Nephron progenitor cell (in vitro differentiated cells): Measurements from ENCODE around the gene LIX1L.

Source experiments
- DNase-seq: peaks from one replicate; pipeline ENCODE4 v3.0.0; 2021
- H3K27ac Mint-ChIP-seq: 2 replicates; pipeline ENCODE4 v1.8.0; 2021; ENCODE audit warnings: mild to moderate bottlenecking, moderate library complexity, mixed read lengths
- H3K27me3 Mint-ChIP-seq: 2 replicates; pipeline ENCODE4 v1.8.0; 2021; ENCODE audit warnings: mild to moderate bottlenecking, low read depth, mixed read lengths; ENCODE audit not compliant: poor library complexity
- H3K36me3 Mint-ChIP-seq: 2 replicates; pipeline ENCODE4 v1.8.0; 2021; ENCODE audit warnings: low read depth, mixed read lengths
- H3K4me1 Mint-ChIP-seq: 2 replicates; pipeline ENCODE4 v1.8.0; 2021; ENCODE audit warnings: mixed read lengths
- H3K4me3 Mint-ChIP-seq: 2 replicates; pipeline ENCODE4 v1.8.0; 2021; ENCODE audit warnings: mild to moderate bottlenecking, moderate library complexity, mixed read lengths
- H3K9me3 Mint-ChIP-seq: 2 replicates; pipeline ENCODE4 v1.8.0; 2021; ENCODE audit warnings: mild to moderate bottlenecking, moderate library complexity, mixed read lengths
- CTCF ChIP-seq: fragments of 200-600 bp; sonication (generic); IDR thresholded peaks from 2 replicates; pipeline ENCODE4 v1.5.0; 2021; ENCODE audit warnings: antibody characterized with exemption

Gene LIX1L

GRCh38 chr1:145898756-145899155, 59.1 kb downstream of the LIX1L start:
- TF ChIP-seq CTCF: no peak
- Mint-ChIP-seq H3K4me1 (peaks cover 32% of the 10 kb centered on the region), H3K36me3 (no peaks in the 10 kb centered on the region), H3K4me3 (no peak overlapping the region), H3K27ac (no peak overlapping the region), H3K9me3 (no peaks in the 10 kb centered on the region), H3K27me3 (peaks cover 21% of the 10 kb centered on the region)
- no peak for DNase-seq

DNA sequence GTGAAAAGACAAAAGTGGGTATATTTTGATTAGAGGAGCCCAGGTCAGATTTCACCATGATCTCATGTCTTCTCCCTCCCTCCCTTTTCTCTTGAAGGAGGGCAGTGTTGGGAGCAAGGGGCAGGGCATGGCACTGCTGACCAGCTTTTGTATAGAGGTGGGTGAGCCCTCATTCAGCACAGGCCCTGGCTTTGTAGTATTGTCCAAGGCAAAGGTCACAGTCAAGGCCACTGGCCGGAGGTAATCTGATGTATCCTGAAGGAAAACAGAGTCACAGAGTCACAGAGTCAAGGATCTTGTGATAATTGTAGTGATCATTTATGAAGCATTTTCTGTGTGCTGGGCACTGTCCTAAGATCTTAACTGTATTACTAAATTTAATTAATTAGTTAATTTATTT, 59.8 kb downstream of the LIX1L start:
- peaks cover 21% of the 10 kb centered on the region for H3K27me3 Mint-ChIP-seq

DNA sequence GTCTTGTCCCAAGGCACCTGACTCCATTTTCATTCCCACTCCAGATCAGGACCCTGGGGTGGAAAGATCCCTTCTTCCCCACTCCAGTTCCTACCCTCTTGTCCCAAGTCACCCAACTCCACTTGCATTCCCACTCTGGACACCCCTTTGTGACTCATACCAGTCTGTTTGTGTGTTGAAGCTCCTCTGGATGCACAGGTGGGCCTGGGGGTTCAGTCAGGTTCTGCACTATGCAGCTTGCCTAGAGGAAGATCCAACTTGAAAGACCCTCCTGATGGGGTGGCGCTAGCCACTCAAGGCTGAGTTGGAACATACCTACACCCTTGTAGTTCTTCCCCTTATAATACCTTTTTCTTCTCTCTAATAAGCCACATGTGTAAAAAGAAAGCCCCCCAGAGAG, 62.3 kb downstream of the LIX1L start:
- no peaks in the 10 kb centered on the region for H3K9me3 Mint-ChIP-seq
- no peak overlapping the region for H3K4me3 Mint-ChIP-seq
- H3K4me1 Mint-ChIP-seq: peaks cover 41% of the 10 kb centered on the region
- no peak overlapping the region for H3K27ac Mint-ChIP-seq
- no peak for DNase-seq
- TF ChIP-seq CTCF: no peak
- peaks cover 8% of the 10 kb centered on the region for H3K27me3 Mint-ChIP-seq
- H3K36me3 Mint-ChIP-seq: no peaks in the 10 kb centered on the region

More for the DNA sequence above, 59.8 kb downstream of the LIX1L start:
- TF ChIP-seq CTCF: no peak
- no peaks in the 10 kb centered on the region for H3K36me3 Mint-ChIP-seq
- H3K27ac Mint-ChIP-seq: no peak overlapping the region
- no peak overlapping the region for H3K4me3 Mint-ChIP-seq
- no peaks in the 10 kb centered on the region for H3K9me3 Mint-ChIP-seq
- peaks cover 36% of the 10 kb centered on the region for H3K4me1 Mint-ChIP-seq
- no peak for DNase-seq

- no peak for DNase-seq
- no peak overlapping the region for H3K27ac Mint-ChIP-seq
- H3K9me3 Mint-ChIP-seq: no peaks in the 10 kb centered on the region
- no peak for TF ChIP-seq CTCF
- peaks cover 14% of the 10 kb centered on the region for H3K27me3 Mint-ChIP-seq
- no peak overlapping the region for H3K4me3 Mint-ChIP-seq
- no peaks in the 10 kb centered on the region for H3K36me3 Mint-ChIP-seq
- H3K4me1 Mint-ChIP-seq: peaks cover 43% of the 10 kb centered on the region
These were observed 64.3 kb downstream of the LIX1L start for GRCh38 chr1:145893306-145894055.

GRCh38 chr1:145892486-145893087, 65.2 kb downstream of the LIX1L start:
- no peak for TF ChIP-seq CTCF
- DNase-seq: no peak
- peaks cover 19% of the 10 kb centered on the region for H3K27me3 Mint-ChIP-seq
- no peaks in the 10 kb centered on the region for H3K36me3 Mint-ChIP-seq
- H3K4me1 Mint-ChIP-seq: peaks cover 39% of the 10 kb centered on the region
- H3K4me3 Mint-ChIP-seq: peak overlapping the region; percentile 59
- H3K9me3 Mint-ChIP-seq: no peaks in the 10 kb centered on the region
- peak overlapping the region; percentile 80 for H3K27ac Mint-ChIP-seq
